HG02571 (cell line): ENCODE results near the gene NR2F1-AS1.

Experiments used
- ATAC-seq: cut with Tn5 transposase; IDR thresholded peaks from one replicate; pipeline ENCODE4 v1.9.1; 2021; ENCODE audit warnings: mild to moderate bottlenecking, moderate library complexity; ENCODE audit not compliant: unreplicated experiment

NR2F1-AS1 gene

DNA sequence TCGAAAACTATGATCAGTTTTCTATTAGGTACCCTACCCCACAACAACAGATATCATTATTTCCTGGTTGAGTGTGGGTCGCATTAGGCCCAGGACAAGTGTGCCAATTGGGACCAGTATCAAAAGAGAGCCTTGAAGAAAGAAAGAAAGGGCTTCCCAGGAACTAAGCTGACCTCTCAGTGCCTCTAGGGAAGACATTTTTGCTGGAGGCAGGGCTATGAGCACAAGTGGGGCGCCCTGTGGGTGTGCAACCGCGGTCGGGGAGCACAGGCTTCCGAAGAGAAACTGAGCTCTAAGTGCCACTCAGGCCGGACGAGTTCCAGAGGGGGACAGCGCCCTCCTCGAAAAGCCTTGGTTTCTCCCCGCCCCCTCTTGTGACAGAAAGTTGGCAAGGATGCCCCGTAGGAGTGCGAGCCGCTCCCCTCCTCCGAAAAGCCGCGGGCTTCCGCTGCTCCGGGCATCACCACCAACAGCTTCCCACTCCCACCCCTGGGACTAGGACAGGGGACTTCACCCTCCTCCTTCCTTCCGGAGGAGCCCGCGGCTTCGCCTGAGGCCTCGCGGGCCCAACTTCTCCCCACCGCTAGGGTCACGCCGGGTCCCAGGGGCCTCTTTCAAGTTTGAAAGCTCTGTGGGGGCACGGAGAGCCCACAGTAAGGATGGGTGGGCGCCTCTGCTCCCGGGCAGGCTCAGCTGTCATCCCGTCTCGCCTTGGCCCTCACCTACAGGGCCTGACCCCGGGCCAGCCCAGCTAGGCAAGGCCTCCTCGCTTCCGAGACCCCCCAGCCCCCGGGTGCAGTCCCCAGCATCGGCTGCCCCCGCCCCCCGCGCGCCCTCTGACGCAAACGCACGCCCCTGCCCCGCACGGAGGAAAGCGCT is 2.0 kb downstream of the NR2F1-AS1 start:
- no peak for ATAC-seq

DNA sequence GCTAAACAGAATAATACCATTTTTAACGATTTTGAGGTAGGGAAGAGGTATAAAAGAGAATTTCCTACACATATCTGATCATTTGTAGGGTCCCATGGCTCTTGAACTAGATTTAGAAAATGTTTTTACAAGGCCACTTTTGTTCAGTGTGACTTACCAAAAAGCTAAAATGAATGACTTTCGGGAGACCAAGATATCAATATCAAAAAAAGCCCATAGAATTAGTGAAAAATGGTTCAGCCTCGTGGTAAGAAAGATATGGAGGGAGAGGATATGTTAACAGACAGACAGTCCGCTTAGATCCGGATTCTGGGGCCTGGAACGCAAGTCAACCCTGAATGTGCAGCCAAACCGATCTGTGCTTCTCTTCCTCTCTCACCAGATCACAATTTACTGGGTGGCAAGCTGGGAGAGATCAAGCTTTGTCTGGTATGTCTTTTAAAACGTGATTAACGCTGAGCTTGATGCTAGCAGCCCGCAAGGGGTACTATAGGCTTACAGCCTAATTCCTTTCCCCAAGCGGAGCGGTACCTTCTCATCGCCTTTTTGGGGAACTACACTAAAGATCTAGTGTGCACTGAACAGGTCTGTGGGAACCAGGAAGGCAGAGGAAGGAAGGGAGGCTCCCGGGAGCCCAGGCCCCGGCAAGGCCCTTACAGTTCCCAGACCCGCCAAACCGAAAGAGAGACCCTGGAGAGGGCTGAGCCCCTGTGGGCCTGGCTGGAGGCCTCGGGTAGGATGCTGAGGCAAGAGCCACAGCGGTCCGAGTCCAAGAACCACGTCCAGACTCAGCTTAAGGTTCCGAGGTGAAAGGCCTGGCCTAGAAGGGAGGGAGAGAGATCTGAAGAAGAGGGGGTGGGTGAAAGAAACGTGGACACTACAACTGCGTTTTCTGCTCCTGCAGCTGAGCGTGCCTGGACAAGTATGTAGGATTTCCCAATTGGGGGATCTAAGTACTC is 2.9 kb downstream of the NR2F1-AS1 start:
- ATAC-seq: no peak

GRCh38 chr5:93576994-93577853 is 3.8 kb downstream of the NR2F1-AS1 start:
- no peak for ATAC-seq

- no peak for ATAC-seq
Observed at GRCh38 chr5:93575461-93576414, 5.3 kb downstream of the NR2F1-AS1 start.

- ATAC-seq: no peak
Observed at GRCh38 chr5:93574491-93575305, 6.3 kb downstream of the NR2F1-AS1 start.

GRCh38 chr5:93573354-93574351 is 7.4 kb downstream of the NR2F1-AS1 start:
- ATAC-seq: no peak

GRCh38 chr5:93572608-93573353 is 8.2 kb downstream of the NR2F1-AS1 start:
- ATAC-seq: no peak

DNA sequence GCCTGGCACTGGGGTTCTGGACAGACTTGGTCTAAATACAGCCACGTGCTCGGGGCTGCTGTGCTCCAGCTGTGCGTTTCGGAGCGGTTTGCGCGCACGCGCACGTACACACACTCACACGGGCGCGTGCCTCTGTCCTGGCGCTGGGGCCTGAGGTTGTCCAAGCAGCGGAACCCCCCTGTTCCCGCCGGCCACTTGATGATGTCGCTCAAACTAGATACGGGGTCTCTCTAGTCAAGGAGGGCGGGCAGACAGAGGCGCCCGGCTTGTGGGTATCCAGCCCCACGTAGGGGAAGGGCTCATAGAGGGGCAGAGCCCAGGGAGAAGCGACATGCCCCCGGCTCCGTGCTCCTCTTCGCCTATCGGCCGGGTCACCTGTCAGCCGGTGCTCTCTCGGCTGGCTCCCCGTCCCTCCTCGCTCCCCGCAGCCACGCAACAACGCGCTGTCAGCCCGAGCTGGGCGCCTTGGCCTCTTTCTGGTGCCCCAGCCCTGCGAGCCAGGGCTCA is 8.9 kb downstream of the NR2F1-AS1 start:
- ATAC-seq: no peak

- ATAC-seq: no peak
Observed at GRCh38 chr5:93571114-93571949, 9.7 kb downstream of the NR2F1-AS1 start.

GRCh38 chr5:93570294-93571113 is 10.5 kb downstream of the NR2F1-AS1 start:
- no peak for ATAC-seq

DNA sequence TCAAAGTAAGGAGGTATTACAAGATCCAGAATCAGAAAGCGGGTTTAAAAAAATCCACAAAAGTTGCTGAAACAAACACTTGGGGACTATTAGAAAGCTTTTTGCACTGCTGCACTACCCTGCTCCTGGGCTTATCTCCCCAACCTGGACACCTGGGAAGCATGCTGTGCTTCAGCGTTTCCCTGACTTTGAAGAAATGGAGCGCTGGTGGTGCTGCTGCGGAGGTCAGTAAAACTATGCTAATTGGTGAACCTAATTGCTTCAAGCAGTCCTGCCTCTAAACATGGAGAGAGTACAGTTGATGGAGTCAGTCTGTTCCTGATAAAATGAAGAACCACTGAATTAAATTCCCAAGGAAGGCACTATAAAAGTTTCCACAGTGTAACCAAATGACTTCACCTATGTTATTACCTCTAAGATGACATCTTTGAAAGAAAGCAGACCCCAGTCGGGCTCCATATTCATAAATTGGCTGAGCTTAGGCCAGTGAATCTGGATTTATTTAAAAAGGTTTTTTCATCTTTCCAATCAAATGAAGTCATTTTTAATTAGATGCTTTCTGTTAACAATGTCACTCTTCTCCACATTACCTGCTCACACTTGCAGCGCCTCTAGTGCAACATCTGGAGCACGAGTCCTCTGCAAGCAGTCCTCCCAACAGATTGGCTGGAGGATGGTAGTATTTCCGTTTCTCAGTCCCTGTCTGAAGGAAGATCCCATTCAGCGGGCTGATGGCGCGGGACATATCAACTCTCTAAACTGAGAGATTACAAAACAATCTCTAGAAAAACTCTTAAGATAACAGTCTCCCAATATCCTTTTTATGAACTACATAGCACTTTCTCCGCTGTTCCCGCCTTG is 11.5 kb downstream of the NR2F1-AS1 start:
- no peak for ATAC-seq

DNA sequence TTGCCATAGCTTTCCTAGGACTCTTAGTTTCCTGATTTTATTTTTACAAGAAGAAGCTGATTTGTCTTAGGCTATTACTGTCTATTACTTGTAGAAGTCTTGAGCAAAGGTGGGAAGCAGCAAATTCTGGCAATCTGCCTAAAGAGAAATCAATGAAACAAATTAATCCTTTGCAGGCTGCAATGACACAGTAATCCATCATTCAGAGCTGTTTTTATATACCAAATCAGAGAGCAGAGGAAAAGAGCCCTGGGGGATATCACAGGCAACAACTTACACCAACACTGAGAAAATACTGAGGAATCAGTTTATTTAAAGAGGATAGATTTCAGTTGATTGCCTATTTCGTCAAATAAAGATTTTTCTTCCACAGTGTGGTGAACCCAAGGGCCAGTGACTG is 13.6 kb downstream of the NR2F1-AS1 start:
- no peak for ATAC-seq

GRCh38 chr5:93566091-93566490 is 14.9 kb downstream of the NR2F1-AS1 start:
- no peak for ATAC-seq

GRCh38 chr5:93557021-93557604 is 23.9 kb downstream of the NR2F1-AS1 start:
- no peak for ATAC-seq
